Fibroblast of pulmonary artery (primary cell): ENCODE data around the gene LAMA4.

ENCODE experiments used
- DNase-seq: peaks from one replicate; pipeline ENCODE4 v3.0.0-alpha.2; 2010; ENCODE audit warnings: low read depth
- H3K4me3 ChIP-seq: replicated peaks from 2 replicates; pipeline ENCODE4 v1.5.1; 2011; ENCODE audit warnings: low read depth, mild to moderate bottlenecking, control low read depth, low read length, moderate library complexity
- CTCF ChIP-seq: IDR thresholded peaks from 2 replicates; pipeline ENCODE4 v1.5.1; 2011; ENCODE audit warnings: mild to moderate bottlenecking, control low read depth, low read length, inconsistent platforms; ENCODE audit errors: missing control alignments

LAMA4 gene

GRCh38 chr6:112081569-112081968 is 172.8 kb downstream of the LAMA4 start:
- DNase-seq = no peak
- no peak for TF ChIP-seq CTCF
- no peak overlapping the region for H3K4me3 ChIP-seq

GRCh38 chr6:112066606-112067005 is 187.8 kb downstream of the LAMA4 start:
- DNase-seq = no peak
- TF ChIP-seq CTCF = no peak
- no peak overlapping the region for H3K4me3 ChIP-seq

GRCh38 chr6:112065426-112065986 is 188.9 kb downstream of the LAMA4 start:
- no peak for TF ChIP-seq CTCF
- no peak for DNase-seq
- H3K4me3 ChIP-seq = no peak overlapping the region

GRCh38 chr6:112062966-112063365 is 191.4 kb downstream of the LAMA4 start:
- H3K4me3 ChIP-seq = no peak overlapping the region
- TF ChIP-seq CTCF = no peak
- DNase-seq = no peak

GRCh38 chr6:112061605-112062004 is 192.8 kb downstream of the LAMA4 start:
- DNase-seq = no peak
- no peak overlapping the region for H3K4me3 ChIP-seq
- no peak for TF ChIP-seq CTCF
